AG09309 (cell line): ENCODE measurements around the gene ADAMTS2.

ENCODE experiments used
- DNase-seq: peaks from one replicate; pipeline ENCODE4 v3.0.0-alpha.2; 2010; ENCODE audit warnings: low read depth
- H3K4me3 ChIP-seq: 2 replicates; pipeline ENCODE4 v1.5.1; 2011; ENCODE audit warnings: mild to moderate bottlenecking, low read depth, low read length, moderate library complexity; ENCODE audit not compliant: control insufficient read depth
- TF ChIP-seq, protein P1 (sequence below): IDR thresholded peaks from 2 replicates; pipeline ENCODE4 v1.5.1; 2011; ENCODE audit warnings: mild to moderate bottlenecking, low read depth, low read length, inconsistent platforms; ENCODE audit not compliant: insufficient read depth, control insufficient read depth; ENCODE audit errors: missing control alignments

ADAMTS2 gene

DNA sequence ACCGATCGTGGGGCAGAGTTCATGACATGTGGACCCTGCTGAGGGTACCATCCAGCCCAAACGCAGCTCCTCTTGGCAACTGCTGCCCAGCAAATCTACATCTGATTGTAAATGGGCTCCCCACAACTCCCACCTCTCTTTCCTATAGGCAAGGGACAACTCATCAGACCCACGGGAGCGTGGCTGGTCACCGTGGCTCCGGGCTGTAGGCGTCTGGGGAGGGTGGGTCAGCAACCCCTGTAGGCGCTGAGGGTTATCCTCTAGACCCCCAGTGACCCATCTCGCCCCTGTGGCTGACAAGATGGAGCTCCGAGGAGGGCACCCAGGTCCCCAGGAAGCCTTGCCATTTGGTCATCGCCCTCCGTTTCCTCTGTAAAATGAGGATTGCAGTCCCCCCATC lies 162.7 kb downstream of the ADAMTS2 start:
- DNase-seq, result no peak
- TF ChIP-seq, protein P1, sequence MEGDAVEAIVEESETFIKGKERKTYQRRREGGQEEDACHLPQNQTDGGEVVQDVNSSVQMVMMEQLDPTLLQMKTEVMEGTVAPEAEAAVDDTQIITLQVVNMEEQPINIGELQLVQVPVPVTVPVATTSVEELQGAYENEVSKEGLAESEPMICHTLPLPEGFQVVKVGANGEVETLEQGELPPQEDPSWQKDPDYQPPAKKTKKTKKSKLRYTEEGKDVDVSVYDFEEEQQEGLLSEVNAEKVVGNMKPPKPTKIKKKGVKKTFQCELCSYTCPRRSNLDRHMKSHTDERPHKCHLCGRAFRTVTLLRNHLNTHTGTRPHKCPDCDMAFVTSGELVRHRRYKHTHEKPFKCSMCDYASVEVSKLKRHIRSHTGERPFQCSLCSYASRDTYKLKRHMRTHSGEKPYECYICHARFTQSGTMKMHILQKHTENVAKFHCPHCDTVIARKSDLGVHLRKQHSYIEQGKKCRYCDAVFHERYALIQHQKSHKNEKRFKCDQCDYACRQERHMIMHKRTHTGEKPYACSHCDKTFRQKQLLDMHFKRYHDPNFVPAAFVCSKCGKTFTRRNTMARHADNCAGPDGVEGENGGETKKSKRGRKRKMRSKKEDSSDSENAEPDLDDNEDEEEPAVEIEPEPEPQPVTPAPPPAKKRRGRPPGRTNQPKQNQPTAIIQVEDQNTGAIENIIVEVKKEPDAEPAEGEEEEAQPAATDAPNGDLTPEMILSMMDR, result no peak
- H3K4me3 ChIP-seq, result no peak overlapping the region

DNA sequence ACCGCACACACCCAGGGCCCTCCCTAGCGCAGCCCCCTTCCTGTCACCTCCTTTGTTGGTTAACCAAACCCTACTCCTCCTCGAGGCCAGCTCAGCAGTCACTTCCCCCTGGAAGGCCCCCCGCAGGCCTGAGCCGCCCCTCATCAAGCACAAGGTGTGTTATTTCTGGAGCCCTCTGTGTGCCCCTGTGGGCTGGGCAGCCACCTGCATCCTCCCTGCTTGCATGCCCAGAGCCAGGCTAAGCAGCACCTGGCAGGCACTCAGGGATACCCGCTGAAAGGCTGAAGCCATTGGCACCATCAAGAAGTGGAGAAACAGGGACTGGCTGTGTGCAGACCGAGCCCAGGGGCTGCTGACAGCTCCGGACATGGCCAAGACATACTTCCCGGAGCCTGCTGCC lies 163.3 kb downstream of the ADAMTS2 start:
- TF ChIP-seq, protein P1, result no peak
- DNase-seq, result no peak
- no peak overlapping the region for H3K4me3 ChIP-seq

DNA sequence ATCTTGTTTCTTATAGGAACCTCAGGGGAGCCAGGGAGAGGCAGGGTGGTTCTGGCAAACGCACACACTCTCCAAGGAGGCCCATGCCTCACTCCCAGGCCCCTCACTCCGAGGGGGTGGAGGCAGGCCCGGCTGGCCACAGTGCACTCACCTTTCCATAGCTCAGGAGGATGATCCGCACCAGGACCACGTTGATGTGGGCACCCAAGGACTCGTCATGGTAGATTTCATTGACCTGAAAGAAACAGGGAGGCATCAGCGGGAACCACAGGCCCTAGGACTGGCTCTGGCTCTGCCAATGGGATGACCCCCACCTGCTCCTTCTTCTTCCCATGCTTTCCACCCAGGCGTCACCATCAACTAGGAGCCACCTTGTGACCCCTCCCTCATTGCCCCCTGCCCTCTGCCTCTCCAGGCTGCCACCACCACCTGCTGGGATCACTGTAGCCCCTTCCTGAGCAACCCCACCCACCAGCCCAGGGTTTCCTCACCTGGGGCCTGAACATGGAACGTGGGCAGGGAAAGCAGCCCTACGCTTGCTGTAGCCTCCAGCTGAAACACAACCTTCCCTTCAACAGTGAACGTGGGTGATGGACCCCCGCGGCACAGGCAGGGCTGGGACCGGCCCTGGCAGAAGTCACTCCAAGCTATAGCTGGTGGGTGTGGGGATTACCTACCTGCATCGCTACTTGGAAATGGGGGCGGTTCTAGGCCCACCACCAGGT lies 164.2 kb downstream of the ADAMTS2 start:
- H3K4me3 ChIP-seq, result no peak overlapping the region
- TF ChIP-seq, protein P1, result no peak
- no peak for DNase-seq

DNA sequence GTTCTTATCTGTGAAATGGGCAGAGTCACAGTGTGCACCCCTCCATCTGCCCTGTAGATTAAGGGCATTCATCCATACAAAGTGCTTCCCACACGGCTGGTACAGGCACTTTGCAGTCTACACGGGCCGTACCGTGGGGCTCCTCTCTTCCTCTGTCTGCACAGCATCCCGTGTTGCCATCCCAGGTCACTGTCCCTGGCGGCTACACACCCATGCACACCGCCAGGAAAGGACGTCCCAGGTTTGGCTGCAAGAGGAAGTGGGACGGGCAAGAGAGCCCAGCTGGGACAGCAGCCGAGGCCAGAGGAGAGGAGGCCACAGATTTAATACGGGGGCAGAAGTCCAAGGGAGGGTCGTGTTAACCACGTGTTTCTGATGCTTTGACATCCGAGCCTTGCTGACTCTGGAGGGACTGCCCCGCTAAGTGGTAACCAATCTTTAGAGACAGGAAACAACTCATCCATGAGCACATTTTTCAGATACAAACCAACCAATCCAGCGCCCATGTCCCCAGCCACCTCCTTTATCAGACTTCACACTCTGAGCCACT lies 165.1 kb downstream of the ADAMTS2 start:
- TF ChIP-seq, protein P1, result no peak
- no peak overlapping the region for H3K4me3 ChIP-seq
- DNase-seq, result no peak

DNA sequence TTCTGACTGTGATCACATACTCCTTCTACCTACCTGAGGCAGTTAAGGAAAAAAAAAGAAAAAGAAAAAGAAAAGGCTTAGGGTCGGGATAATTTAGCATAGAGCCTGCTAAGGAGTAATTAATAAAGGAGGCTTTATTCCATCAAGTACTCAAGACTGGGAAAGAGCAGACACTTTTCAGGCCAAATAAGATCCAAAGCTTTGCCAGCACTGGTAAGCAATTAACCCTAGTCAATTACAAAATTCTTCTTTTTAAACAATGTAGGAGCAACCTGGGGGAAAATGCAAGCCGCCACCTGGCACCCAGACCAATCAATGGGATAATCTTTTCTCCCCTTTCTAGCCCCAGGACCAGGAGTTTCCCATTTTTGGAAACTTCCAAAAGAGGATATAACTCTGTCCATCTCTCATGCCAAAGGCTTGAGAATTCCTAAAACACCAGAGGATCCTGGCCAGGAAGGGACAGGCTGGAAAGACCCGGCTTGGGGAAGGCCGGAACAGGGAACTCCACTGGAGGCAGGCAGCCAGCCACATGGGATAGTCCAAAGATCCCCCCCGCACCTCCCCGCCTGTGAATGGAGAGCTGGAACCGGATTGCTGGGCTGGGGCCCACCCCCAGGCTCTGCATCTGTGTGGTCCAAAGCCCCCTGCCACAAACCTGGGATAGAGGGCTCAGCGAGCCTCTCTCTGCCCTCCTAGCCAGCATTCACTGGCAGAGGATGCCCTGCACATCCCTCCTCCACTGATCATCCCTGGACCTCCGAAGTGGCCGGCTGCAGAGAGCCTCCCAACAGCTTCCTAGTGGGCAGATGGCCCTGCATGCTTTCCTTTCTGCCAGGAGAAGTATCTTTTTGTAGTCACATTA lies 167.3 kb downstream of the ADAMTS2 start:
- no peak for DNase-seq
- no peak overlapping the region for H3K4me3 ChIP-seq
- TF ChIP-seq, protein P1, result no peak

DNA sequence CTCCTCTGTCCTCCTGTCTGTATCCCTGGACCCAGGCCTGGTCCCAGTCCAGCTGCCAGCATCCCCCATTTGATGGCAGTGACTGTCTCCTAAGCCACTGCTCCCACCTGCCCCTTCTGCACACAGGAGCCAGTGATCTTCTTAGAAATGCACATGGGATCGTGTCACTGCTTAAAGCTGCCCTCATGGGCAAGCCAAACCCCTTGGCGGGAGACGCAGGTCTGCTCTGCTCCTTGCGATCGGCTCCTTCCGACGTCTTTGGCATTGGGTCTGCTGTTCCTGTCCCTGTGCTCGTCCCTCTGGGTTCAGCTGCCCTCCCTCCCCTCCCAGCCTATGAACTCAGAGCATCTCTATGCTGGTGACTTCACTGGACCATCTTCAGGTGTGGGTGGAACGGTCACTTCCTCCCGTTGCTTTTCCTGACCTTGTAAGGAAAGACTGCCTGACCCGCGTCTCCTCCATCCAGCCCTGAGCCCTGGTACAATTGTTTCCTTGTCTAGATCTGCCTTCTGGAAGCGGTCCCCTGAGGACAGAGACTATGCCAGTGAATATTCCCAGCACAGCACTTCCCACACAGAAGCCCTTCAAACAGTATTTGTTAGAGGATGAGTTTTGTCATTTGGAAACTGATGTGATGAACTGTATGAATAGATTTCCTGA lies 168.6 kb downstream of the ADAMTS2 start:
- no peak overlapping the region for H3K4me3 ChIP-seq
- DNase-seq, result no peak
- TF ChIP-seq, protein P1, result no peak
